ENCODE measurements around the gene ING4.
"Not testable (repeated sequence)": the region's sequence is repeated elsewhere in the genome, so short reads cannot be mapped to it uniquely, and the experiment has no call there.

Gene ING4

DNA sequence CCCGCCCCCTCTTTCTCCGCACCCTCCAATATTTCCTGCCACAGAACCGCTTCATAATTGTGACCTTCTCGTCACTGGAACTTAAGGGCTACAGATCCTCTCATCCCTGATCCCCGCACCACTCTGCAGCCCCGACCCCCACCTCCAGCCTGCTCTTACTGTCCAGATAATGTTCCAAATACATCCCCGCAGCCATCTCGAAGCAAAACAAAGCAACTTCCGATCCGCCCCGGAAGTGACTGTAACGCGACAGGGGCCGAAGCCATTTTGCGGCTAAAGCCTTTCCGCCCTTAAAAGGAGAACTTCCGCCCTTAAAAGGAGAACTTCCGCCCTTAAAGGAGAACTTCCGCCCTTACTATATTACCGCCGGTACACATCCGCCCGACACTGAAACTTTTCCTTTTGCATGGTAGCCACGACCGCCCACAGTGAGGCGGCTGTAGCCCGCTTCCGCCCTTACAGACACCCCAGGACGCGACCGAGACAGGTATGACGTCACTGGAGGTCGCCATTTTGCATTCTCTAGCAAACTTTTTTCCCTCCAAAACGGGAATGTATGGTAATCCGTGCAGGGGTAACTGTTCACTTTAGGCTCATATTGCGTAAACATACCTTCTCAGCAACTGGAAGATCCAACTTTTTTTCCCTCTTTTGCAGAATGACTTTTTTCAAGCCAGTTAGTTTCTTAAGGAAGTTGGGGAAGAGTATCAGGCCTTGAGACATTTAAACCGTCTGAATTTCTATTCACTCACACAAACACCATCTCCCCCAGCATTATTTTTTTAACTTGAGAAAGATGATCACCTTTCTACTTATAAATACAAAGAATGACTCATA is at the start of gene ING4:
ING4 (minus strand) TSS at position 214 of the 837 bp plus-strand sequence; CDS start at position 196, 18 bp downstream.
- peak; percentile 99 for DNase-seq

DNA sequence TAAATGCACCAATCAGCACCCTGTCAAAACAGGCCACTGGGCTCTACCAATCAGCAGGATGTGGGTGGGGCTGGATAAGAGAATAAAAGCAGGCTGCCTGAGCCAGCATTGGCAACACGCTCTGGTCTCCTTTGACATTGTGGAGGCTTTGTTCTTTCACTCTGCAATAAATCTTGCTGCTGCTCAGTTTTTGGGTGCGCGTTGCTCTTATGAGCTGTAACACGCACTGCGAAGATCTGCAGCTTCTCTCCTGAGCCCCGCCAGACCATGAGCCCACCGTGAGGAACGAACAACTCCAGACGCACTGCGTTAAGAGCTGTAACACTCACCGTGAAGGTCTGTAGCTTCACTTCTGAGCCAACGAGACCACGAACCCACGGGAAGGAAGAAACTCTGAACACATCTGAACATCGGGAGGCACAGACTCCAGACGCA is 46.1 kb upstream of the ING4 start:
- no peak for DNase-seq

DNA sequence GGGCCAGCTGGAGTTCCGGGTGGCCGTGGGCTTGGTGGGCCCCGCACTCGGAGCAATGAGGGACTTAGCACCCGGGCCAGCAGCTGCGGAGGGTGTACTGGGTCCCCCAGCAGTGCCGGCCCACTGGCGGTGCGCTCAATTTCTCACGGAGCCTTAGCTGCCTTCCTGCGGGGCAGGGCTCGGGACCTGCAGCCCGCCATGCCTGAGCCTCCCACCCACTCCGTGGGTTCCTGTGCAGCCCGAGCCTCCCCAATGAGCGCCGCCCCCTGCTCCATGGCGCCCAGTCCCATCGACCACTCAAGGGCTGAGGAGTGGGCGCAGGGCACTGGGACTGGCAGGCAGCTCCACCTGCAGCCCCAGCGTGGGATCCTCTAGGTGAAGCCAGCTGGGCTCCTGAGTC is 45.4 kb upstream of the ING4 start:
- DNase-seq, result not testable (repeated sequence)

DNA sequence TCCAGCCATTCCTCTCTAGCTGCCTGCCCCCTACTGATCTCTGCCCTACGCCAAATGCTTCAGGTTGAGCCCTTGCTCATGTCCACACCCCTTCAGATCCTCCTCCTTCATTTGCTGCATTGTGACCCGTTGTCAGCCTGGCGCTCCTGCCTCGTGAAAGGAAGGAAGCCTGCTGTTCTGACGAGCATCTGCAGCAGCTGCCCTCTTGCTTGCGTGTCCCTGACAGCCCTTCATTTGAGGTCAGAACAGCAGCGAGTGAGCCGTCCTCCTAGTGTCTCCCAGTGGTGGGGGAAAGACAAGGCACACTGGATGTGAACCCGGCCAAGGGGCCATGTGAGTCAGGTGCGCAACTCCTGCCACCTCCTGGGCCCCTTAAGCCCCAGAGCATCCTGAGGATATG is 40.7 kb upstream of the ING4 start:
- DNase-seq, result no peak

DNA sequence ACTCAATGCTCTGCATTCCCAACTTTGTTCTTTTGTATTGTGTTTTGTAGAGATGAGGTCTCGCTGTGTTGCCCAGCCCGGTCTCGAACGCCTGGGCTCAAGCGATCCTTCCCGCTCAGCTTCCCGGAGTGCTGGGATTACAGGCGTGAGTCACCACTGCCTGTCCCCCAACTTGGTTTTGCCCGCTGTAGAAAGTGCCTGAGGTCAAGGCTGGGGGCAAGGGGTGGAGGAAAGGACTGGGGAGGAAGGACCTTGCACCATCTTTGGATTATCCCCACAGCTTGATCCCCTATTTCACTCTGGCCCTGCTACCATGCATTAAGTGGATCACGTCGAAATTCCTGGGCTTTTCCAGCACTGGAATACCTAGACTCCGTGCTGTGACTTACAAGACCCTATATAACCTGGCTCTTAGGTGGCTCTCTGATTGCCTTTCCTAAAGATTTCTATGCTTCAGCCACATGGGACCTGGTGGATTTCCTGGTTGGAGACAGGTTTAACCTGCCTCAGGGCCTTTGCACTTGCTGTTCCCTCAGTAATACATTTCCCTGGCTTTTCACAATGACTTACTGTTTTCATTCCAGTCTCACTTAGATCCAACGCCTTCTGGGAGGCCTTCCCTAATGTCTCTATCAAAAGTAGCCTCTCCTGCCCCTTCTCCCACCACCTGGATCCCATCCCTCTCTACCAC is 38.3 kb upstream of the ING4 start:
- DNase-seq, result no peak

DNA sequence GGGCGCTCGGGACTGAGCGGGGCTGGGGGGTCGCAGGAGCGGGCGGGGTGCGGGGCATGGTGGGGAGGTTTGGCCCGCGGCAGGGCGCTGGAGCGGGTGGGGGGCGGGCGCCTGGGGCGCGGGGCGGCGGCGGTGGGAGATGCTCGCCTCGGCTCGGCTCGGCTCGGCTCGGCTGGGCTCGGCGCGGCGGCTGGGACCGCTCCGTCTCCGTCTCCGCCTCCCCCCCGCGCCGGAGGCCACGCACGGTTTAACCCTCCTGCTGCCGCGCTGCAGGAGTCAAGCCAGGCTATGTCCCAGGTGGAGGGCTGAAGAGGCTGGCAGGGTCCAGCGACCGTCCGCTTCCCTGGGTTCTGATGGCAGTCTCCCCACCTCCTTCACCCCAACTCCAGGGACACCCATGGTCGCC is 37.7 kb upstream of the ING4 start, which contains the start of gene PIANP:
PIANP (minus strand) TSS at position 170 of the 406 bp plus-strand sequence. CDS start 2,754 bp downstream, outside the sequence.
- DNase-seq, result no peak

DNA sequence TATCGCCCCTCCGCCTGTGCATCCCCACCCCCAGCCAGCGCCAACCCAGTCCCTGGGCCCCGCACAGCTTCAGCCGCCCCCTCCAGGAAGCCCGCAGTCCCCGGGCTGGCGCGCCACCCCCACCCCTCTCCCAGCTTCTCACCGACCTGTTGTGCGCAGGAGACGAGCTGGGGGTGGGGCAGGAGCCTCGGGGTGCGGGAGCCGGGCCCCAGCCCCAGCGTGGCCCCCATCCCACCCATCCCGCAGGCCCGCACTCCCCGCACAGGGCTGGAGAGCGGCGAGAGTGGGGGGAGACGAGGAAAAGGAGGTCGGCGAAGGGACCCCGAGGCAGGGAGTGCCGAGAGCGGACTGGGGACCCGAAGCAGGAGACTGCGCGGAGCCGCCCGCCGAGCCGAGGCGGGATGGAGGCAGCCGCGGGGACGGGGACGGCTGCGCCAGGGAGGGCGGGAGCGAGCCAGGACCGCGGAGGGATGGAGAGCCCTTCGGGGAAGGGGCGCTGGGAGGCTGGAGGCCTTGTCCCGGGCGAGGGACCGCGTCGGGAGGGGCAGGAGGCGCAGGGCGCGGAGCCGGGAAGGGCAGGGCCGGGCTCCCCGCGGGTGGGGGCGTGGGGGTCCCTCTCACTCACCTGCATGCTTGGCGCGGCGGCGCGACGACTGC is 37.2 kb upstream of the ING4 start:
- no peak for DNase-seq

DNA sequence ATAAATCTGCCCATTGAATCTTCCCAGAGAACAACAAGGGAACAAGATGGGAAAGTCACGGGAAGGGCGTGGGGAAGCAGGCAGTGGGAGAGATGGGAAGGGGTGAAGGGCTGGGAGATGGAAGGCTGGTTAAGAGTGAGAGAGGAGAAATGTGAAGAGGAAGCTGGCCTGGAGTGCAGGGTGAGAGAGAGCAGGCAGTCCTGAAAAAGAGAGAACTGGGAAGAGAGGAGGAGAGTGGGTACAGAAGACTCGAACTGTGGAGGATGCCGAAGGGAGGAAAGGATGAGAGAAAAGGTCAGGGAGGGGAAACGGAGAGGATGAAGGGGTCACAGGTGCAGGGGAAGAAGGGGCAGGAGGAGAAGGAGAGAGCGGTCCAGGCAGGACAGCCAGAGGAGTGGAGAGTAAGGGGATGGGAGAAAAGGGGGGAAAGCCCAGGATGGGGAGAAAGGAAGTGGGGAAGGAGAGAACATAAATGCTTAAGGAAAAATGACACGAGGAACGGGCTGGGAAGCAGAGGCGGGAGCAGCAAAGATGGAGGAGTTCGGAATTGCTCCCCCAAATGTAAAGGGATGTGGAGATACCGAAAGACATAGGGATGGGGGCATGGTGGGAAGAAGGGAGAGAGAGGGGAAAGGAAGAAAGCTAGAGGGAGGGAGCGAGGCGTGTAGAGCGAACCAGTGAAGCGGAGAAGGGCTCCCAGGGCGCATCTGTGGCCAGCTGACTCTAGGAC is 36.5 kb upstream of the ING4 start:
- DNase-seq, result no peak

DNA sequence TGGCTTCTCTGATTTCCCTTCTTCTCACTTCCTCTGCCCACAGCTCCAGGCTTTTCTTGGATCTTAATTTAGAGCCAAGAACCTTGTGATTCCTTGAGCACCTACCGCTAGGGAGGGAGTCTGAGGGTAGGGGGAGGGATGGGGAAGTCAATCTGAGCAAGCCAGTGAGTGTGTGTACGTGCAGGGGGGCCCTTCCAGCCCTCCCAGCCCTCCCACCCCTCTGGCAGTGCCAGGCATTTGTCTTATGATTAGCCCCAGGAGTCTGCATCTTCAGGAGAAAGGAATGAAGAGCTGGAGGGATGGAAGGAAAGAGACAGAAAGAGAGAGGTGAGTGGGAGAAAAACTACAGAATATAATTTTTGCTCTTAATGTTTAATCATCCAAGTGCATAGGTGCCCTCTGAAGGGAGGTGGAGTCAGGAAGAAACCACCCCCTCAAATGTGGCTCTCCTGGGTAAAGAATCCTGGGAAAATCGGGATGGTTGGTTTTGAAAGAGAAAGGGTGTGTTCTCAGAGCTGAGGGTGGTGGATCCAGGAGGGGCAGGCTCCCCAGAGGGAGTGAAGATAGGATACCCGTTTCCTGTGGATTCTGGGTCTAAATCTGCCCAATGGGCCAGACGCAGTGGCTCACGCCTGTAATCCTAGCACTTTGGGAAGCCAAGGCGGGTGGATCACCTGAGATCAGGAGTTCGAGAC is 35.6 kb upstream of the ING4 start:
- DNase-seq, result no peak

DNA sequence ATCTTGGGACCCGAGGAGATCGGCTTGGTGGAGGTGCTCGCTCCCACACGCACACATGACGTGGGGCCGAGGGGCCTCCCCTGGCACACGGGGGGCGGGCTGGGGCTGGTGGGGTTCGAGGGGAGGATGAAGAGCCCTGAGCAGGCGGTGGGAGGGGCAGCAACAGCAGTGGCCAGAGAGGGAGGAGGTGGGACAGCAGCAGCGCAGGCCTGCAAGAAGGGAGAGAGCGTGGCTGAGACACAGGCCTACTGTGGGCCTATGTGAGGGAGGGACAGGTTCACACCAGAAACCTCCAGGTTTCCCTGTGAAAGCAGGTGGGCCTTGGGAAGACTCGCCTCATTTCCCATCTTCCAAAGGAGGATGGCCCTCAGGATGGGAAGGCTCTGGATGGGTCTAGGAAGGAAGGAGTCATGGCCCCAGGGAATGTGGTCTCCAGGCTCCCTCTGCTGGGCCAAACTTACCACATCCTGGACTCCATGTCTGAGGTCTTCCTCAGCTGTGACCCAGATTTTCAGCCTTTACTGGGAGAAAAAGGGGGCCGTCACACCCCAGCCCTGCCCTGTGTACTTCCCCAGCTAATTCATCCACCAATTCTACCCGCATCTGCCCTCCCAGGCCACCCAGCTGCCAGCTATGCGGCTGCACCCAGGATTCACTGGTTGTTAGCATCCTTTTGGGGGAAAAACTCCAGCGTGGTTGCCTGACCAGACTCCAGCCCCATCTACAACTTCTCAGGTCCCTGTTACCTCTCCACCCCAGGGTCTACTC is 34.8 kb upstream of the ING4 start:
- DNase-seq, result no peak

DNA sequence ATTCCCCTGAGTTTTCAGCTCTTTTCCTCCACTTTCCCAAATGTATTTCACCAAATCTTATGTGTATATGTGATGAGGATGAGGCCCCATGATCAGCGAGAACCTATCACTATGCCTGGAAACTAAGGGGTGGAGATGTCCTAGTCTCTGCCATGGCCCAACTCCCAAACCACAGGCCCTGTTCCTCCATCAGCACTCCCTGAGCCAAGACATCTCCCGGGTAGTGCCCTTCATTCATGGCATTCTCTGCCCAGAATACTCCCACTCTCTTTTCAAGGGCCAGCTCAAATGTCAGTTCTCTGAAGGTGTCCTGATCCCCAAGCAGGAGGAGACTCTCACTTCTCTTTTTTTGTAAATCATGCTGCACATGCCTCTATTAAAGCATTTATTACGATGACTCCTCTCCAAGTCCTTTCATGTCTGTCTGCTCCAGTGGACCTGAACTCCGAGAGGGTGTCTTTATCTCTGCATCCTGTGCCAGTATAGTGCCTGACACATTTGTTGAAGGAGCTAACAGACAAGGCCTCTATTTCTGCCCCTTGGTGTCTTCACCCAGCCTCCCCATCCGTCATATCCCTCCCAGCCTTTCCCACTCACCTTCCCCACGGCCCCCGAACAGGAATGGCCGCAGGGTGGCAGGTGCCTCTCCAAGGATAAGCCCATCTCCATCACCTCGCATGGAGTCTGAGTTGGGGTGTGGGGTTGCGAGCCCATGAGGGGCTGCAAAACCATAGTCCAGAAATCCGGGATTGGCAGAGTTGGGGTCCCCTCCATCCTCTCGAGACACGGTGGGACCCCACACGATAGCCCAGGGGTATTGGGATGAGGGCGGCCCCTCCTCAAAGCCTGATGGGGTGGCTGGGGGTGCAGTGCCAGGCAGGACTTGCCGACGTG is 34.0 kb upstream of the ING4 start:
- DNase-seq, result no peak

DNA sequence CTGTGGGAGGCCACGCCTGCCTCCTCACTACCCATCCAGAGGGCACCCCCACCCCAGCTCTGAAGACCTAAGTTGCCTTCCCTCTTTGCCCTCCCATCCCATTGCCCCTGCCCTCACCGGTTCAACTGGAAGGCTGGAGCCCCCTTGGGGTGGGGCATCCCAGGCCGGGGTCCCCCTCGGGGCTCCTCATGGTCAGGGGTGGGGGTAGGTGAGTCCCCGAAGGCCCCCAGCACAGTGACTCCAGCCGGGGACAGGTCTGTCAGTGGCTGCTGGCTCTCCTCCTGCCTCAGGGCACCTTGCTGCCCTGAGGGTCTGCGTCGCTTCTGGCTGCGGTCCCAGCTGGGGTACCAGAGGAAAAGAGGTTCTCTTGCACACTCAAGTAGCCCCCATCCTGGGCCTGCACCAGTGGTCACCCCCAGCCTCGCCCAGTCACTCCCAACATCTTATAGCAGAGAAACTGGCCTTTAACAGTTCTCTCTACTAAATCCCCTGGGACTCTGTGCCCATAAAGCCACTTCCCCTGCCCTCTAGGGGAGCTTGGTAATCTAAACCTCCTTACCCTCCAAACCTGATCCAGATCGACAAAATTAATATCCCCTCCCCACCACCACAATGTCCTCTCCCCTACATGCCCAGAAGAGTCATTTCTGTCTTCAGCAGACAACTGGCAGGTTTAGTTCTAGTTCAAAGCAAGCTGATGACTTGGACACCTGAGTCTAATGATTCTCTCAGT is 32.6 kb upstream of the ING4 start:
- no peak for DNase-seq

DNA sequence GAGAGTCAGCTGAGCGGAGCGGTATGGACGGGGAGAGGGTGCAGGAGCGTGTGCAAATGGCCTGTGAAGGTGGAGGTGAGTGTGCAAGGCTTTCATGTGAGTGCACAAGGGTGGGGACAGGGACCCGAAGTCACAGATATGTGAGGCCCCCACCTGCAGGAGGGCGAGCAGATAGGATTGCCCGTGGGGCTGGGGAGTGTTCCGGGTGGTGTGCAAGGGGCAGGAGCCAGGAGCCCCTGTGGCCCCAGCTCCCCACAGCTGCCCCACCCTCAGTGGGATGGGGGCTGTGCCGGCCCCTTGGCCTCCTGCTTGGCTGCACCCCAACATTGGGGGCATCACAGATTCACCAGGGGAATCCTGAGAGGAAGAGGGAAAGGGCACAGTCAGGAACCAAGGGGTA is 31.8 kb upstream of the ING4 start:
- DNase-seq, result no peak

DNA sequence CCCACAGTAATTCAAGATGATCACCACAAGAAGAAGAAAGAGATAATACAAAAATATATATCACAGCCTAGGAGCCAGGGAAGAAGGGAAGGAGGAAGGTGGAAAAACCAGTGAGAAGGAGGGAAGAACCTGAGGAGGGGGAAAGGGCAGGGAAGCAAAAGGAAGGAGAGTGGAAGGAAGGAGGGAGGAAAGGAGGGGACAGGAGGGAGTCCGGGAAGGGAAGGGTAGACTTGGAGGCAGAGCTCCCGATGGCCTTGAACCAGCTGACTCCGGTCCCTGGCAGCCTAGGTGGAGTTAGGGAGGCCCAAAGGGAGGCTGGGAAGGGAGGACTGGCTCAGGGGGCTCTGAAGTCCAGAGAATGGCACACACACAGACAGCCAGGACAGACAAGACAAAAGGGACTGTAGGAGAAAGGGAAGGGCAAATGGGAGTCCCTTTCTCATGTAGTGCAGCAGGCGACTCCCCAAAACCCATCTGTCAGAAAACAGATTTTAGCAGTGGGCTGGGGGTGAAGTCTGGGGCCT is 31.0 kb upstream of the ING4 start:
- no peak for DNase-seq

DNA sequence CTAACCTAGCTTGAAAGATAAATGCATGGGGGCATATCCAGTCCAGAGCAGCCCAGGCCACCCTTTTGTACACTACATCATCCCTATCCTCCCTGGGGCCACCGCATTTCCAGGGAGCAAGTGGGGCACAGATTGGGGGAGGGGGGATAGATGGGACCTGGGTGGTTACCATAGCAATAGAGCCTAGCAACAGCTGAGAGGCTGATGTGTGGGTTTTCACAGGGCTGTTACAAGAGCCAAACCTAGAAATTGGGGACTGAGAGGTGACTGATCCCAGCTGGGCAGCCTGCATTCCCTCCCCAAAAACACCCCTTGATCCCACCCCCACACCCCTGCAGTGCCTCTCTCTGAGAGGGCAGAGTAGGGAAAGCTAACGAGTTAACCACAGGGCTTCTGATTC is 30.0 kb upstream of the ING4 start:
- DNase-seq, result no peak

DNA sequence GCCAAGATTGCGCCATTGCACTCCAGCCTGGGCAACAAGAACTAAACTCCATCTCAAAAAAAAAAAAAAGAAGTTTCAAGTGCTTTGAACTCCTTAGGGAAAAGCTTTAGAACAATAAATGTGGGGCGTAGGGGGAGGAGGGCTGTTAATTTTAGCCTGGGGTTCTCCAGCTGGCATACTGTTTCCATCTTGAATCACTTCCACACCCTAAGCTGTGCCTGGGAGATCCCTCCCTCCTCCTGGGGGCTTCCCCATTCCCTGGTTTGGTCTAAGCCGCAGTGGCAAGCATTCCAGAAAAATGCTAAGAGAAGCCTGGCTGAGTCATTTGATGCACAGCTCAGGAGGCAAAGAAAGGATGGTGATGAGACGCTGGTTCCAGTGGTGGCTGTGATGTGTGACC is 28.6 kb upstream of the ING4 start:
- DNase-seq, result no peak

DNA sequence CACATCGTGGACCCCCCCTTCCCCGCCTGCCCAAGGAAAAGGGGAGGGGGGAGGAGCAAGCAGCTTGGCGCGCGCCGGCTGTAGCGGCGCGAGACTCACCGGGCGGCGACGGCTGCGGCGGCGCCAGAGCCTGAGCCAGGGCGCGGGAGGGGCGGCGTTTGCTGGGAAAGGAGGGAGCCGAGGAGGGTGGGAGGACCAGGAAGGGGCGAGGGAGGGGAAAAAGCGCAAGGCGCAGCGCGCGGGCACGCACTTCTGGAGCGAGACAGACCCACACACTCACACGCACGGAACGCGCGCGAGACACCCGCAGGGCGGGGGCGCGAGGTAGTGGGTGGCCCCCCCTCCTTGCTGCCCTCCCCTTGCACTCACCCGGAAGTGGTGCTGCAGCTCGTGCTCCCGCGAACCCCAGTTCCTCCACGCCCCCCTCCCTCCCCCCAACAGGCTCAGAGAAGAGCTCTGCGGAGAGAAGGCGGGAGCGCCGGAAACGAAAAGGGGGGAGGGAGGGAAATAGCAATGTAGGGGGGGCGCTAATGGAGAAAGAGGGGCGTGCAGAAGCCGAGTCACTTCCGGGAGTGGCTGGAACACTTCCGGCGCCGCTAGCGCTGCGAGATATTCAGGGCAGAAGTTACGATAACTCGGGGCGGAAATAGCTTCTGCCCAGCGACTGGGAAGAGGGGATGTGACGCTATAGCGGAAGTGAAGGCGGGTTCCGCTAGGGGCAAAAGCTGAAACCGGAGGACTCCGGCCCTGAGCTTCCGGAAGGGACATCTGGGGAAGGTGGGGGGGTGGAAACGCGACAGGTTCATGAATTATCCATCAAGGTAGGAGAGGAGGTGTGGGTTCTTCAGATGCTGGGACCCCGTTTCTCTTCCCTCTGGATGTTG is 26.3 kb upstream of the ING4 start, which contains the start of gene ZNF384:
ZNF384 (minus strand) TSS at position 377 of the 884 bp plus-strand sequence. CDS start 9,855 bp downstream, outside the sequence.
- peak; percentile 99 for DNase-seq

DNA sequence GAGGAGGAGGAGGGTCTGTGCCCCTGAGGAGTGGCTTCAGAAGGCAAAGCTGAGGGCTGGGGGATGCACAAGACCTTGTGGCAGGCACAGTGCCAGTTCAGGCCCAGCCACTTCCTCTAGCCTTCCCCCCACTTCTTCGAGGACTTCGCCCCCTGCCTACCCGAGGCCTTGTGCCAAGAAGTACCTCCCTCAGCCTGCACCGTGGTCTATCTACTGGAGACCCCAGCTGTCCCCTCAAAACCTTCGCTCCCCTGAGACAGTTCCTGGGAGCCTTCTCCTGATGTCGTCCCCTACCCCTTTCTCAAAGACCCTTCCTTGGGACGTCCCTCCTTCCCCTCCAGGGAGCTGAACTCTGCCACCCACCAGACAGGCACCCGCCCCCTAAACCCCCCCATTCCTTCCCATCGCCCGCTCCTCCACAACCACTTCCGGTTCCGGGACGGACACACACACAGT is 25.7 kb upstream of the ING4 start:
- DNase-seq, result no peak

All from NCI-H1417 treated with DMSO at 0.1 percent for 48 hours (cell line).